Brain microvascular endothelial cell (primary cell): ENCODE data around the gene MPV17.
"Not testable (repeated sequence)": the region's sequence is repeated elsewhere in the genome, so short reads cannot be mapped to it uniquely, and the experiment has no call there.

Experiments
- DNase-seq: peaks from one replicate; pipeline ENCODE4 v3.0.0-alpha.2; 2020
- H3K27ac ChIP-seq: fragments of 250-450 bp; sonication (Bioruptor Pico); 2 replicates; pipeline ENCODE4 v1.5.1; 2020; ENCODE audit warnings: mild to moderate bottlenecking, moderate library complexity
- H3K27me3 ChIP-seq: fragments of 250-450 bp; sonication (Bioruptor Pico); replicated peaks from 2 replicates; pipeline ENCODE4 v1.5.1; 2020; ENCODE audit warnings: mild to moderate bottlenecking
- H3K36me3 ChIP-seq: fragments of 250-450 bp; sonication (Bioruptor Pico); replicated peaks from 2 replicates; pipeline ENCODE4 v1.5.1; 2020; ENCODE audit warnings: mild to moderate bottlenecking
- H3K4me3 ChIP-seq: 2 replicates; pipeline ENCODE4 v1.5.1; 2011; ENCODE audit warnings: low read depth, mild to moderate bottlenecking, control low read depth, low read length, moderate library complexity
- CTCF ChIP-seq: IDR thresholded peaks from 2 replicates; pipeline ENCODE4 v1.5.1; 2011; ENCODE audit warnings: low read depth, mild to moderate bottlenecking, moderate library complexity, low read length, control low read depth, inconsistent platforms; ENCODE audit errors: missing control alignments
- in situ Hi-C: cut with HindIII; loops from 2 replicates; pipeline ENCODE4 v1.10.0; 2017; ENCODE audit warnings: low sequenced_read_pairs, low pct_ligation_motif_present

The MPV17 gene

DNA sequence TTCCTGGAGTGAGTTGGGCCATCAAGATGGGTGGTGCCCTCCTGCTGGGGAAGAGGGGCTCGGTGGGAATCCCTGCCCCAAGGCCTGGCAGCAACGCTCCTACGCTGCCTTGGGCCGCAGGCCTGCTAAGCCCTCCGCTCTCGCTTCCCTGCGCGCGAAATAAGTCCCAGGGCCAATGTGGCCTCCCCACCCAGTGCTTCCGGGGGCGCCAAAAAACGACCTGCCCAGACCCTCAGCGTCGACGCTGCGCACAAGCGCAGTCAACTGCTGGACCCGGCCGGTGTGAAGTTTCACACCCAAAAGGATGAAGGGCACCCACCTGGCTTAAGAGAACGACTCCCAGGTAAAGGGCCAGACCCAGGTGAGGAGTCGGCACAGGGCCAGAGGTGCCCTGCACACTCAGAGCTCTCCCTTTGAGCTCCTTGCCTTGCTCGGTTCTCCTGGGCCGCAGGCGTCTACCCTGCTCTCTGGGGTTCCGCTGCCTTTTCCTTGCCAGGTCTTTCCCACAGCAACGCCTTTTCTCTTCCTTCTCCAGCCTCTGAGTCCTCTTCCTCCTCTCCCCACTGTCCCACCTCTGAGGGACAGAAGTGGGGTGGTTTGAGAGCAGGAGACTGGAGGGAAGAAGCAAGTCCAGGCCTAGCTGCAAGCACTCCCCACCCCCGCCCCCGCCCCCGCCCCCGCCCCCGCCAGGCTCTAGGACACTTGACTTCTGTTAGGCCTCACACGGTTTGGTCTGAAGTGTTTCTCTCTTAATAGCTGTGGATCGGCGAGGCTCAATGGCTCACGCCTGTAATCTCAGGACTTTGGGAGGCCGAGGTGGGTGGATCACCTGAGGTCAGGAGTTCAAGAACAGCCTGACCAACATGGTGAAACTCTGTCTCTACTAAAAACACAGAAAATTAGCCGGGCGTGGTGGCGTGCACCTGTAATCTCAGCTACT, 47.4 kb downstream of the MPV17 start, which contains the start of gene DNAJC5G:
Gene DNAJC5G, plus strand, starts transcription at position 223 of the 940 bp plus-strand sequence. CDS start 1,296 bp downstream, outside the sequence.
- Histone ChIP-seq H3K36me3 (no peaks in the 10 kb centered on the region), H3K27me3 (peaks cover 6% of the 10 kb centered on the region), H3K27ac (no peak within 1 kb of the TSS), H3K4me3 (no peak within 1 kb of the TSS)
- in situ Hi-C loops, result loop anchor here (25.0 kb wide), 1 partner anchor 163 kb away; the partner anchor contains the start of genes ABHD1 and CGREF1
- no peak for DNase-seq
- TF ChIP-seq CTCF, result no peak

- H3K36me3 ChIP-seq, H3K27ac ChIP-seq, DNase-seq, H3K4me3 ChIP-seq, in situ Hi-C loops: not testable (repeated sequence)
- peaks cover 14% of the 10 kb centered on the region for H3K27me3 ChIP-seq
These were observed 50.1 kb downstream of the MPV17 start for GRCh38 chr2:27272537-27273522.

GRCh38 chr2:27271631-27272340, 51.1 kb downstream of the MPV17 start:
- H3K4me3 ChIP-seq, result no peak overlapping the region
- peaks cover 17% of the 10 kb centered on the region for H3K27me3 ChIP-seq
- no peak overlapping the region for H3K27ac ChIP-seq
- no peaks in the 10 kb centered on the region for H3K36me3 ChIP-seq
- TF ChIP-seq CTCF, result no peak
- no peak for DNase-seq
- in situ Hi-C loops, result no loop called here

GRCh38 chr2:27270670-27271069, 52.2 kb downstream of the MPV17 start:
- in situ Hi-C loops, result no loop called here
- Histone ChIP-seq H3K36me3 (no peaks in the 10 kb centered on the region), H3K27me3 (peaks cover 18% of the 10 kb centered on the region), H3K27ac (no peak overlapping the region), H3K4me3 (no peak overlapping the region)
- no peak for DNase-seq
- no peak for TF ChIP-seq CTCF

DNA sequence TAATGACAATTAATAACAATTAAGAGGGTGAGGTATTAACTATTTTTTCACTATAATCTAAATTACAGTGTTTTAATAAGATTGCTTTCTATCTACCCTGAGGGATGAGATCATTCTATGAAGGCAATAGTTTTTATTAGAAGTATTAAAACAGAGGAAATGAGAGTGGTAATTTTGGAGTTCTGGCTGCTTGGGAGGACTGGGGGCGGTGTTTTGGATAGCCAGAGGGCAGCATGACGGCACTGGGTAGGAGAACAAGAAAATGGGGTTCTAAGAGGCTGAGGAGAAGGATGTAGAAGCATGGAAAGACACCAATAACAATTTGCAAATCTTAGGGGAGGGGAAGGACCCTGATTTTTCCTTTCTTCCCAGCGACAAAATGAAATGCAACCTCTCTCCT, 52.8 kb downstream of the MPV17 start:
- Histone ChIP-seq H3K27ac (no peak overlapping the region), H3K27me3 (peaks cover 23% of the 10 kb centered on the region), H3K36me3 (no peaks in the 10 kb centered on the region), H3K4me3 (no peak overlapping the region)
- no peak for TF ChIP-seq CTCF
- in situ Hi-C loops, result no loop called here
- DNase-seq, result no peak

- in situ Hi-C loops, result not testable (repeated sequence)
These were observed 54.6 kb downstream of the MPV17 start for GRCh38 chr2:27268296-27268695.

More at GRCh38 chr2:27268296-27268695, 54.6 kb downstream of the MPV17 start:
- not testable (repeated sequence) for H3K4me3 ChIP-seq, H3K36me3 ChIP-seq, DNase-seq, H3K27ac ChIP-seq
- peaks cover 40% of the 10 kb centered on the region for H3K27me3 ChIP-seq
